A549 (cell line): Measurements from ENCODE around the gene TRAPPC10. TPM values are rescaled to one million over a fixed set of nuclear protein-coding genes. Genes with fewer than 3 reads are reported as not detected.

Experiments
- ATAC-seq, 2 experiments: fragments of 200-7000 bp in 1 of 2; fragments of >200 bp in 1 of 2; cut with Nextera tagmentation in 1 of 2; cut with Tn5 transposase in 1 of 2; 3 replicates each; pipeline versions ENCODE4 v1.8.0 to v1.9.1; 2018 to 2020; ENCODE audit warnings: mild to moderate bottlenecking in 1 of 2, moderate library complexity in 1 of 2
- CTCF ChIA-PET: fragments of 300-600 bp; sonication (Branson Sonifier 250); formaldehyde crosslinking; extraction: SDS; loops from one replicate; lab custom pipeline; 2021; ENCODE audit warnings: antibody characterized with exemption, inconsistent platforms; lab: Yijun Ruan, JAX
- POLR2A ChIA-PET: fragments of 350-600 bp; formaldehyde crosslinking; extraction: SDS; loops from one replicate; lab custom pipeline; 2021; ENCODE audit warnings: antibody characterized with exemption, inconsistent platforms; lab: Yijun Ruan, JAX
- DNase-seq, 2 experiments: peaks; one replicate each; pipeline versions ENCODE4 v3.0.0 to v3.0.0-alpha.2; 2011 to 2016; ENCODE audit warnings: low read depth in 1 of 2, low spot score in 1 of 2
- FAIRE-seq: peaks from 2 replicates; lab custom pipeline; 2011; peaks lifted over from hg19 to GRCh38; lab: Jason Lieb, UNC
- H3K27ac ChIP-seq, 2 experiments: fragments of >200 bp; sonication (Bioruptor Twin); formaldehyde crosslinking; 3 replicates each; pipeline ENCODE4 v1.5.1; 2016 to 2017
- H3K4me1 ChIP-seq: fragments of >200 bp; sonication (Bioruptor Twin); formaldehyde crosslinking; 3 replicates; pipeline ENCODE4 v1.6.1; 2016
- H3K4me2 ChIP-seq: fragments of >200 bp; sonication (Bioruptor Twin); formaldehyde crosslinking; 3 replicates; pipeline ENCODE4 v1.6.1; 2016
- H3K4me3 ChIP-seq: fragments of >200 bp; sonication (Bioruptor Twin); formaldehyde crosslinking; 3 replicates; pipeline ENCODE4 v1.5.1; 2016
- H3K9me3 ChIP-seq: fragments of >200 bp; sonication (Bioruptor Twin); formaldehyde crosslinking; 3 replicates; pipeline ENCODE4 v1.6.1; 2016
- CBX2 ChIP-seq: fragments of 200-600 bp; sonication (generic); IDR thresholded peaks from 2 replicates; pipeline ENCODE4 v1.6.1; 2016; ENCODE audit warnings: low read depth, mild to moderate bottlenecking, borderline replicate concordance
- CBX8 ChIP-seq: fragments of 200-600 bp; sonication (generic); IDR thresholded peaks from 2 replicates; pipeline ENCODE4 v1.6.1; 2016
- CHD4 ChIP-seq: fragments of 200-600 bp; sonication (generic); IDR thresholded peaks from 2 replicates; pipeline ENCODE4 v1.6.1; 2016; ENCODE audit warnings: antibody characterized with exemption, mild to moderate bottlenecking, borderline replicate concordance
- EHMT2 ChIP-seq: fragments of 200-600 bp; sonication (generic); IDR thresholded peaks from 2 replicates; pipeline ENCODE4 v1.6.1; 2016; ENCODE audit warnings: antibody characterized with exemption, low read depth, mild to moderate bottlenecking, moderate library complexity
- EP300 ChIP-seq, 2 experiments: fragments of >200 bp; sonication (Bioruptor Twin); formaldehyde crosslinking; IDR thresholded peaks; 2 replicates in 1 of 2; 3 replicates in 1 of 2; pipeline ENCODE4 v1.6.1; 2016 to 2017
- FOSB ChIP-seq: fragments of 250-450 bp; sonication (Bioruptor Pico); IDR thresholded peaks from 2 replicates; pipeline ENCODE4 v1.5.0; 2020; ENCODE audit warnings: mild to moderate bottlenecking, moderate library complexity
- HOXB5 ChIP-seq: fragments of 250-450 bp; sonication (Bioruptor Pico); IDR thresholded peaks from 2 replicates; pipeline ENCODE4 v1.5.0; 2020; ENCODE audit warnings: mild to moderate bottlenecking, moderate library complexity
- JUNB ChIP-seq: fragments of >200 bp; sonication (Bioruptor Twin); formaldehyde crosslinking; IDR thresholded peaks from 2 replicates; pipeline ENCODE4 v1.6.1; 2016
- MAFK ChIP-seq: fragments of 450-650 bp; IDR thresholded peaks from 2 replicates; pipeline ENCODE4 v1.6.1; 2014; ENCODE audit not compliant: partially characterized antibody
- MAX ChIP-seq: IDR thresholded peaks from 2 replicates; pipeline ENCODE4 v1.6.1; 2012
- MAZ ChIP-seq: fragments of 150-350 bp; IDR thresholded peaks from 2 replicates; pipeline ENCODE4 v1.6.1; 2014; ENCODE audit warnings: antibody characterized with exemption, low read depth, low read length, borderline replicate concordance
- MYC ChIP-seq: IDR thresholded peaks from 2 replicates; pipeline ENCODE4 v1.6.1; 2012; ENCODE audit warnings: mild to moderate bottlenecking, inconsistent platforms, low read length, improper control_type of control experiment, borderline replicate concordance
- POLR2AphosphoS2 ChIP-seq: conservative IDR thresholded peaks from 2 replicates; pipeline ENCODE4 v1.6.1; 2012; ENCODE audit warnings: low read length, improper control_type of control experiment, inconsistent platforms
- RAD21 ChIP-seq, 2 experiments: fragments of >200 bp in 1 of 2; sonication (Bioruptor Twin) in 1 of 2; formaldehyde crosslinking in 1 of 2; IDR thresholded peaks in 1 of 2; conservative IDR thresholded peaks in 1 of 2; 2 replicates in 1 of 2; 3 replicates in 1 of 2; pipeline ENCODE4 v1.6.1; 2012 to 2018; ENCODE audit warnings: inconsistent platforms in 1 of 2
- RFX5 ChIP-seq: fragments of 450-650 bp; IDR thresholded peaks from 2 replicates; pipeline ENCODE4 v1.7.1; 2014; ENCODE audit warnings: antibody characterized with exemption, mild to moderate bottlenecking, moderate library complexity
- SMC3 ChIP-seq: fragments of >200 bp; sonication (Bioruptor Twin); formaldehyde crosslinking; IDR thresholded peaks from 3 replicates; pipeline ENCODE4 v1.6.1; 2018; ENCODE audit warnings: inconsistent platforms
- USF2 ChIP-seq: fragments of 450-650 bp; IDR thresholded peaks from 2 replicates; pipeline ENCODE4 v1.6.1; 2014; ENCODE audit warnings: antibody characterized with exemption
- ZFP36 ChIP-seq: fragments of 450-650 bp; IDR thresholded peaks from 2 replicates; pipeline ENCODE4 v1.6.1; 2014; ENCODE audit warnings: borderline replicate concordance; ENCODE audit not compliant: partially characterized antibody
- WGBS: methylation state at CpG from one replicate; pipeline ENCODE4 v1.1.6; 2017; ENCODE audit errors: missing lambda C conversion rate; 5-methylcytosine and 5-hydroxymethylcytosine counted together
- polyA plus RNA-seq, 4 experiments: library from polyadenylated mRNA; depleted of rRNA in 3 of 4; stranded (reverse); fragments of >200 nt; fragmentation: RNase III in 1 of 4; extraction: RNeasy Plus Mini Kit Qiagen cat#74134 plus additional on column Dnase treatment in 1 of 4; gene quantifications; 2 replicates in 3 of 4; 3 replicates in 1 of 4; pipeline ENCODE4 v1.2.3, GENCODE V29; 2011 to 2017
- TF ChIP-seq, protein P1 (sequence below): fragments of 200-600 bp; sonication (generic); IDR thresholded peaks from 2 replicates; pipeline ENCODE4 v1.6.1; 2016; ENCODE audit warnings: antibody characterized with exemption, mild to moderate bottlenecking, moderate library complexity
- TF ChIP-seq, protein P2 (sequence below): fragments of 250-450 bp; sonication (Bioruptor Pico); IDR thresholded peaks from 2 replicates; pipeline ENCODE4 v1.5.0; 2020; ENCODE audit warnings: low read depth, mild to moderate bottlenecking, moderate library complexity
- TF ChIP-seq, protein P3 (sequence below): fragments of 250-450 bp; sonication (Bioruptor Pico); IDR thresholded peaks from 2 replicates; pipeline ENCODE4 v1.5.0; 2021; ENCODE audit warnings: mild to moderate bottlenecking, moderate library complexity, borderline replicate concordance

The TRAPPC10 gene
- polyA plus RNA-seq, 2 of the 4 experiments (the other 2 are of a cell fraction): 11.8 to 27.7 TPM

GRCh38 chr21:44062380-44062779 lies 50.3 kb downstream of the TRAPPC10 start (continued):
- TF ChIP-seq, protein P1, sequence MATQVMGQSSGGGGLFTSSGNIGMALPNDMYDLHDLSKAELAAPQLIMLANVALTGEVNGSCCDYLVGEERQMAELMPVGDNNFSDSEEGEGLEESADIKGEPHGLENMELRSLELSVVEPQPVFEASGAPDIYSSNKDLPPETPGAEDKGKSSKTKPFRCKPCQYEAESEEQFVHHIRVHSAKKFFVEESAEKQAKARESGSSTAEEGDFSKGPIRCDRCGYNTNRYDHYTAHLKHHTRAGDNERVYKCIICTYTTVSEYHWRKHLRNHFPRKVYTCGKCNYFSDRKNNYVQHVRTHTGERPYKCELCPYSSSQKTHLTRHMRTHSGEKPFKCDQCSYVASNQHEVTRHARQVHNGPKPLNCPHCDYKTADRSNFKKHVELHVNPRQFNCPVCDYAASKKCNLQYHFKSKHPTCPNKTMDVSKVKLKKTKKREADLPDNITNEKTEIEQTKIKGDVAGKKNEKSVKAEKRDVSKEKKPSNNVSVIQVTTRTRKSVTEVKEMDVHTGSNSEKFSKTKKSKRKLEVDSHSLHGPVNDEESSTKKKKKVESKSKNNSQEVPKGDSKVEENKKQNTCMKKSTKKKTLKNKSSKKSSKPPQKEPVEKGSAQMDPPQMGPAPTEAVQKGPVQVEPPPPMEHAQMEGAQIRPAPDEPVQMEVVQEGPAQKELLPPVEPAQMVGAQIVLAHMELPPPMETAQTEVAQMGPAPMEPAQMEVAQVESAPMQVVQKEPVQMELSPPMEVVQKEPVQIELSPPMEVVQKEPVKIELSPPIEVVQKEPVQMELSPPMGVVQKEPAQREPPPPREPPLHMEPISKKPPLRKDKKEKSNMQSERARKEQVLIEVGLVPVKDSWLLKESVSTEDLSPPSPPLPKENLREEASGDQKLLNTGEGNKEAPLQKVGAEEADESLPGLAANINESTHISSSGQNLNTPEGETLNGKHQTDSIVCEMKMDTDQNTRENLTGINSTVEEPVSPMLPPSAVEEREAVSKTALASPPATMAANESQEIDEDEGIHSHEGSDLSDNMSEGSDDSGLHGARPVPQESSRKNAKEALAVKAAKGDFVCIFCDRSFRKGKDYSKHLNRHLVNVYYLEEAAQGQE: no peak

DNA sequence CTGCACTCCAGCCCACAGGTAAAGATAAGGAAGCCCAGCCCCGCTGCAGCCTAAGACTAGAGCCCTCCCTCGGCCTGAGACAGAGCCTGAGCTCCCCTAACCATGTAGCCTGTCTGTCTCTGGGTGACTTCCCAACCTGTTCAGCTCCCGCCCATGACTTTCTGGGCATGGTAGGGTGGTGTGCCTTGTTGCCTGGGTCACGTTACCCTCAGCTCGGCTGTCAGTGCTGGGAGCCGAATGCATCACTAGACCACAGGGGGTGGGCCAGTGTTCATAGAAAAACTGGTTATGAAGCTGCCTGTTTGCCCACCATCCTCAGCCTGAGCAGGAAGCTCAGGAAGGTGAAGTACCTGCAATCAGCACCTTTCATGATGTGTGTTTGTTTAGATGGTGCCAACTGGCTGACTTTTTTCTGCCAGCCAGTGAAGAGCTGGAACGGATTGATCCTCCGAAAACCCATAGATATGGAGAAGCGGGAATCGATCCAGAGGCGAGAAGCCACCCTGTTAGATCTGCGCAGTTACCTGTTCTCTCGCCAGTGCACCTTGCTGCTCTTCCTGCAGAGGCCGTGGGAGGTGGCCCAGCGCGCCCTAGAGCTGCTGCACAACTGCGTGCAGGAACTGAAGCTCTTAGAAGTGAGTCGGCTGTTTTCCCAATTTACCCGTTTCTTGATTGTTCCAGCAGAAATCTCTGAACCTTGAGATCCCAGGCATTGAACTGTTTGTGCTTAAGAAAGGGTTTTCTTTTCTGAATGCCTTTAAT lies 51.2 kb downstream of the TRAPPC10 start:
- DNase-seq: no peak
- POLR2A ChIA-PET: no interaction called here
- no peak overlapping the region for H3K4me3 ChIP-seq
- FAIRE-seq: no peak
- 93% methylated on average over 19 of the region's 19 CpGs for WGBS
- no peak for TF ChIP-seq JUNB
- no peak for TF ChIP-seq EHMT2
- TF ChIP-seq, protein P1: no peak
- TF ChIP-seq HOXB5 (CRISPR knock-in tag): no peak
- TF ChIP-seq CBX2: no peak
- no peak for TF ChIP-seq FOSB
- TF ChIP-seq MAX: no peak
- TF ChIP-seq RFX5: no peak
- TF ChIP-seq ZFP36: no peak
- no peak for TF ChIP-seq CHD4
- TF ChIP-seq RAD21 (conservative IDR thresholded peaks at IDR 0.05 in 1 of 2, IDR thresholded peaks at IDR 0.05 in 1 of 2): no peak
- TF ChIP-seq USF2: no peak
- TF ChIP-seq MAFK: no peak
- TF ChIP-seq CBX8: no peak
- TF ChIP-seq, all 56 proteins: peak for 0
- Histone ChIP-seq H3K4me1 (no peaks in the 10 kb centered on the region), H3K9me3 (no peaks in the 10 kb centered on the region), H3K4me2 (no peak overlapping the region), H3K27ac (no peak overlapping the region)
- CTCF ChIA-PET: interaction anchor here (1.1 to 1.9 kb wide), 5 partner anchors 13 to 252 kb away, joined by 3 to 5 read pairs (median 3); no protein-coding TSS in a partner anchor
- no peak for ATAC-seq

DNA sequence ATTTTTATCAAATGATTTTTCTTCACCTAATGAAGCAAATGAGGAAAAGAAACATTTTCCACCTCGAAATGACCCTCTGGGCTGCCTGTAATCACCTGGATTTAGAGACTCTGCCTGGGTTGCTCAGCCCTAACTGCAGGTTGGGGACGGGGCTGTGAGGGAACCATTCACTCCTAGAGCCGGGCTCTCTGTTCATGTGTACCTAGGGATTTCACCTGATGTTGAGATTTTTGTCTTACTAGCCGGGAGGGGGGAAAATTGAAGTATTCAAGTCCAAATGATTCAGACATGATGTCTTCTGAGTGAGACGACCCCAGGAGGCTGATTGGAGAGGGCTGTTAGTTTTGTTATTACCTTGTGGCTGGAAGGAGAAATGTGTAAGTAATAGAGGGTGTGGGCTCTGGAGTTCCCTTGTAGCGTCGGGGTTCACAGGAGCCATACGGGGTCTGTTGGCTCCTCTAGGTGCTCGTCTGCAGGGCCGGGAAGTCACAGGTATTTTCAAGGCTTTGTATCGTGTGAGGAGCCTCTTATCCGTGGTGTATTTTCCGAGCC lies 52.8 kb downstream of the TRAPPC10 start:
- no peak for FAIRE-seq
- TF ChIP-seq SMC3 (no peak), MAZ (no peak), EP300 (IDR thresholded peaks at IDR 0.05) (no peak), MYC (no peak), FOSB (no peak), ZFP36 (no peak), MAFK (no peak), POLR2AphosphoS2 (no peak)
- TF ChIP-seq, protein P2, sequence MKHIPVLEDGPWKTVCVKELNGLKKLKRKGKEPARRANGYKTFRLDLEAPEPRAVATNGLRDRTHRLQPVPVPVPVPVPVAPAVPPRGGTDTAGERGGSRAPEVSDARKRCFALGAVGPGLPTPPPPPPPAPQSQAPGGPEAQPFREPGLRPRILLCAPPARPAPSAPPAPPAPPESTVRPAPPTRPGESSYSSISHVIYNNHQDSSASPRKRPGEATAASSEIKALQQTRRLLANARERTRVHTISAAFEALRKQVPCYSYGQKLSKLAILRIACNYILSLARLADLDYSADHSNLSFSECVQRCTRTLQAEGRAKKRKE (CRISPR knock-in tag): no peak
- TF ChIP-seq, protein P3, sequence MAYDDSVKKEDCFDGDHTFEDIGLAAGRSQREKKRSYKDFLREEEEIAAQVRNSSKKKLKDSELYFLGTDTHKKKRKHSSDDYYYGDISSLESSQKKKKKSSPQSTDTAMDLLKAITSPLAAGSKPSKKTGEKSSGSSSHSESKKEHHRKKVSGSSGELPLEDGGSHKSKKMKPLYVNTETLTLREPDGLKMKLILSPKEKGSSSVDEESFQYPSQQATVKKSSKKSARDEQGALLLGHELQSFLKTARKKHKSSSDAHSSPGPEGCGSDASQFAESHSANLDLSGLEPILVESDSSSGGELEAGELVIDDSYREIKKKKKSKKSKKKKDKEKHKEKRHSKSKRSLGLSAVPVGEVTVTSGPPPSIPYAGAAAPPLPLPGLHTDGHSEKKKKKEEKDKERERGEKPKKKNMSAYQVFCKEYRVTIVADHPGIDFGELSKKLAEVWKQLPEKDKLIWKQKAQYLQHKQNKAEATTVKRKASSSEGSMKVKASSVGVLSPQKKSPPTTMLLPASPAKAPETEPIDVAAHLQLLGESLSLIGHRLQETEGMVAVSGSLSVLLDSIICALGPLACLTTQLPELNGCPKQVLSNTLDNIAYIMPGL (CRISPR knock-in tag): no peak

More for the DNA sequence above, 52.8 kb downstream of the TRAPPC10 start:
- ChIA-PET POLR2A (no interaction called here), CTCF (no interaction called here)
- H3K4me2 ChIP-seq: no peak overlapping the region
- H3K4me1 ChIP-seq: no peaks in the 10 kb centered on the region
- DNase-seq: no peak
- H3K9me3 ChIP-seq: no peaks in the 10 kb centered on the region
- H3K27ac ChIP-seq: no peak overlapping the region
- H3K4me3 ChIP-seq: no peak overlapping the region
- 88% methylated on average over 13 of the region's 13 CpGs for WGBS
- ATAC-seq: no peak
